WTC11 (cell line): ENCODE data around the gene SLC9C1. TPM values are rescaled to one million over a fixed set of nuclear protein-coding genes. Genes with fewer than 3 reads are reported as not detected.

Source experiments
- ATAC-seq: fragments of 200-7000 bp; cut with Tn5 transposase; 2 replicates; pipeline ENCODE4 v1.10.0; 2021; ENCODE audit warnings: mild to moderate bottlenecking, moderate library complexity
- CTCF ChIA-PET: fragments of 300-600 bp; sonication (Branson Sonifier 250); formaldehyde crosslinking; loops from one replicate; lab custom pipeline; 2021; ENCODE audit warnings: antibody characterized with exemption; lab: Charles Lee
- POLR2A ChIA-PET: fragments of 350-600 bp; sonication (Branson Sonifier 250); formaldehyde crosslinking; loops from one replicate; lab custom pipeline; 2021; ENCODE audit warnings: antibody characterized with exemption; lab: Charles Lee
- DNase-seq: peaks from one replicate; pipeline ENCODE4 v3.0.0; 2021; ENCODE audit warnings: low spot score
- H3K27ac Mint-ChIP-seq: 2 replicates; pipeline ENCODE4 v1.8.0; 2021; ENCODE audit warnings: mixed read lengths
- H3K27me3 Mint-ChIP-seq: 2 replicates; pipeline ENCODE4 v1.8.0; 2021; ENCODE audit warnings: low read depth, mild to moderate bottlenecking, moderate library complexity, mixed read lengths
- H3K36me3 Mint-ChIP-seq: 2 replicates; pipeline ENCODE4 v1.8.0; 2021; ENCODE audit warnings: mixed read lengths
- H3K4me1 Mint-ChIP-seq: 2 replicates; pipeline ENCODE4 v1.8.0; 2022; ENCODE audit warnings: mixed read lengths
- H3K4me3 Mint-ChIP-seq: 2 replicates; pipeline ENCODE4 v1.8.0; 2021; ENCODE audit warnings: mild to moderate bottlenecking, moderate library complexity, mixed read lengths
- H3K9me3 Mint-ChIP-seq: 2 replicates; pipeline ENCODE4 v1.8.0; 2021; ENCODE audit warnings: mixed read lengths
- CBFB ChIP-seq: sonication (generic); formaldehyde crosslinking; IDR thresholded peaks from 2 replicates; pipeline ENCODE4 v1.8.1; 2022; ENCODE audit warnings: mild to moderate bottlenecking, low read depth, missing genetic modification reagents
- E2F4 ChIP-seq: sonication (generic); formaldehyde crosslinking; IDR thresholded peaks from 2 replicates; pipeline ENCODE4 v1.8.1; 2022; ENCODE audit warnings: low read depth, mild to moderate bottlenecking, moderate library complexity, missing genetic modification reagents, borderline replicate concordance
- E2F5 ChIP-seq: sonication (generic); formaldehyde crosslinking; IDR thresholded peaks from 2 replicates; pipeline ENCODE4 v1.8.1; 2022; ENCODE audit warnings: mild to moderate bottlenecking, moderate library complexity, missing genetic modification reagents
- EMX1 ChIP-seq: fragments of 250-450 bp; sonication (Bioruptor Pico); IDR thresholded peaks from 2 replicates; pipeline ENCODE4 v1.8.0; 2021; ENCODE audit warnings: mild to moderate bottlenecking
- FOXJ3 ChIP-seq: sonication (generic); formaldehyde crosslinking; IDR thresholded peaks from 2 replicates; pipeline ENCODE4 v1.9.0; 2021; ENCODE audit warnings: missing genetic modification reagents, mild to moderate bottlenecking, borderline replicate concordance
- FOXP1 ChIP-seq: sonication (generic); formaldehyde crosslinking; IDR thresholded peaks from 2 replicates; pipeline ENCODE4 v1.8.0; 2022; ENCODE audit warnings: missing genetic modification reagents, mild to moderate bottlenecking, moderate library complexity, borderline replicate concordance
- IRF1 ChIP-seq: sonication (generic); formaldehyde crosslinking; IDR thresholded peaks from 2 replicates; pipeline ENCODE4 v1.8.0; 2023; ENCODE audit warnings: missing genetic modification reagents
- JAZF1 ChIP-seq: fragments of 250-450 bp; sonication (Bioruptor Pico); IDR thresholded peaks from 2 replicates; pipeline ENCODE4 v1.9.0; 2021; ENCODE audit warnings: moderate library complexity, mild to moderate bottlenecking, inconsistent platforms
- NFATC4 ChIP-seq: fragments of 250-450 bp; sonication (Bioruptor Pico); IDR thresholded peaks from 2 replicates; pipeline ENCODE4 v1.9.0; 2021; ENCODE audit warnings: mild to moderate bottlenecking
- SMAD3 ChIP-seq: sonication (generic); formaldehyde crosslinking; IDR thresholded peaks from 2 replicates; pipeline ENCODE4 v1.8.0; 2022; ENCODE audit warnings: missing genetic modification reagents, mild to moderate bottlenecking, borderline replicate concordance
- SP1 ChIP-seq: sonication (generic); formaldehyde crosslinking; conservative IDR thresholded peaks from 2 replicates; pipeline ENCODE4 v1.8.1; 2022; ENCODE audit warnings: missing genetic modification reagents
- TCF7 ChIP-seq: sonication (generic); formaldehyde crosslinking; IDR thresholded peaks from 2 replicates; pipeline ENCODE4 v1.8.0; 2022; ENCODE audit warnings: mild to moderate bottlenecking, low read depth, missing genetic modification reagents, moderate library complexity
- TEAD1 ChIP-seq: sonication (generic); formaldehyde crosslinking; IDR thresholded peaks from 2 replicates; pipeline ENCODE4 v1.8.0; 2022; ENCODE audit warnings: mild to moderate bottlenecking, missing genetic modification reagents
- TP53 ChIP-seq: sonication (generic); formaldehyde crosslinking; IDR thresholded peaks from 2 replicates; pipeline ENCODE4 v1.8.1; 2023; ENCODE audit warnings: mild to moderate bottlenecking, missing genetic modification reagents
- ZMAT4 ChIP-seq: fragments of 250-450 bp; sonication (Bioruptor Pico); IDR thresholded peaks from 2 replicates; pipeline ENCODE4 v1.9.0; 2021; ENCODE audit warnings: mild to moderate bottlenecking
- ZNF281 ChIP-seq: sonication (generic); formaldehyde crosslinking; IDR thresholded peaks from 2 replicates; pipeline ENCODE4 v1.8.0; 2023; ENCODE audit warnings: mild to moderate bottlenecking, missing genetic modification reagents
- ZNF423 ChIP-seq: fragments of 250-450 bp; sonication (Bioruptor Pico); IDR thresholded peaks from 2 replicates; pipeline ENCODE4 v2.1.2; 2022; ENCODE audit warnings: mild to moderate bottlenecking, moderate library complexity
- ZNF512 ChIP-seq: sonication (generic); formaldehyde crosslinking; IDR thresholded peaks from 2 replicates; pipeline ENCODE4 v1.8.1; 2022; ENCODE audit warnings: missing genetic modification reagents, borderline replicate concordance
- total RNA-seq: library from RNA; stranded (reverse); gene quantifications from 3 replicates; pipeline ENCODE4 v1.2.3, GENCODE V29; 2021
- TF ChIP-seq, protein P1 (sequence below): sonication (generic); formaldehyde crosslinking; IDR thresholded peaks from 2 replicates; pipeline ENCODE4 v1.8.1; 2023; ENCODE audit warnings: mild to moderate bottlenecking, missing genetic modification reagents, moderate library complexity
- TF ChIP-seq, protein P2 (sequence below): sonication (generic); formaldehyde crosslinking; IDR thresholded peaks from 2 replicates; pipeline ENCODE4 v1.8.1; 2023; ENCODE audit warnings: mild to moderate bottlenecking, missing genetic modification reagents
- TF ChIP-seq, protein P3 (sequence below): fragments of 250-450 bp; sonication (Bioruptor Pico); IDR thresholded peaks from 2 replicates; pipeline ENCODE4 v1.8.0; 2021; ENCODE audit warnings: mild to moderate bottlenecking

The SLC9C1 gene
- total RNA-seq, 1 experiment from 2014 or later = 3.5 TPM

GRCh38 chr3:112231727-112232126 lies 62.3 kb downstream of the SLC9C1 start (continued):
- no peak for TF ChIP-seq ZNF512 (CRISPR knock-in tag)

- no peak for DNase-seq
- H3K4me1 Mint-ChIP-seq = peaks cover 15% of the 10 kb centered on the region
- H3K36me3 Mint-ChIP-seq = peaks cover 17% of the 10 kb centered on the region
- H3K27ac Mint-ChIP-seq = no peak overlapping the region
- POLR2A ChIA-PET = no interaction called here
- H3K27me3 Mint-ChIP-seq = no peaks in the 10 kb centered on the region
- H3K4me3 Mint-ChIP-seq = no peak overlapping the region
- CTCF ChIA-PET = interaction anchor here (0.7 to 1.6 kb wide), 2 partner anchors 64 to 118 kb away, joined by 3 to 5 read pairs; no protein-coding TSS in a partner anchor
- TF ChIP-seq IRF1 (CRISPR knock-in tag) = no peak
- no peak for TF ChIP-seq FOXP1 (CRISPR knock-in tag)
- no peak for TF ChIP-seq E2F4
- peaks cover 25% of the 10 kb centered on the region for H3K9me3 Mint-ChIP-seq
- ATAC-seq = no peak
These were observed 64.0 kb downstream of the SLC9C1 start for GRCh38 chr3:112230033-112230432.

DNA sequence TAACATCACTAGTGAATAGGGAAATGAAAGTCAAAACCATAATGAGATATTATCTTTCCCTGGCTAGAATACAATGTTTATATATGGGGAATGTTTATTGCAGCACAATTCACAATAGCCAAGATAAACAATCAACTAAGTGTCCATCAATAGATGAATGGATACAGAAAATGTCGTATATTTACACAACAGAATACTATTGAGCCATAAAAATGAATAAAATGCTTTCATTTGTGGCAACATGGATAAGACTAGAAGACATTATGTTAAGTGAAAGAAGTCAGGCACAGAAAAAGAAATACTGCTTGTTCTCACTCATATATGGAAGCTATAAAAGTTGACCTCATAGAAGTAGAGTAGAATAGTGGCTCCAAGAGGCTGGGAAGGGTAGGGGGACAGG lies 65.2 kb downstream of the SLC9C1 start:
- H3K36me3 Mint-ChIP-seq = peaks cover 19% of the 10 kb centered on the region
- H3K27ac Mint-ChIP-seq = no peak overlapping the region
- H3K9me3 Mint-ChIP-seq = peaks cover 29% of the 10 kb centered on the region
- H3K4me3 Mint-ChIP-seq = no peak overlapping the region
- H3K4me1 Mint-ChIP-seq = peaks cover 15% of the 10 kb centered on the region
- ATAC-seq = no peak
- no peak for DNase-seq
- POLR2A ChIA-PET = no interaction called here
- H3K27me3 Mint-ChIP-seq = no peaks in the 10 kb centered on the region
- CTCF ChIA-PET = no interaction called here
- no peak for TF ChIP-seq ZMAT4 (CRISPR knock-in tag)
- TF ChIP-seq, protein P1, sequence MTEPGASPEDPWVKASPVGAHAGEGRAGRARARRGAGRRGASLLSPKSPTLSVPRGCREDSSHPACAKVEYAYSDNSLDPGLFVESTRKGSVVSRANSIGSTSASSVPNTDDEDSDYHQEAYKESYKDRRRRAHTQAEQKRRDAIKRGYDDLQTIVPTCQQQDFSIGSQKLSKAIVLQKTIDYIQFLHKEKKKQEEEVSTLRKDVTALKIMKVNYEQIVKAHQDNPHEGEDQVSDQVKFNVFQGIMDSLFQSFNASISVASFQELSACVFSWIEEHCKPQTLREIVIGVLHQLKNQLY = no peak
- TF ChIP-seq, protein P2, sequence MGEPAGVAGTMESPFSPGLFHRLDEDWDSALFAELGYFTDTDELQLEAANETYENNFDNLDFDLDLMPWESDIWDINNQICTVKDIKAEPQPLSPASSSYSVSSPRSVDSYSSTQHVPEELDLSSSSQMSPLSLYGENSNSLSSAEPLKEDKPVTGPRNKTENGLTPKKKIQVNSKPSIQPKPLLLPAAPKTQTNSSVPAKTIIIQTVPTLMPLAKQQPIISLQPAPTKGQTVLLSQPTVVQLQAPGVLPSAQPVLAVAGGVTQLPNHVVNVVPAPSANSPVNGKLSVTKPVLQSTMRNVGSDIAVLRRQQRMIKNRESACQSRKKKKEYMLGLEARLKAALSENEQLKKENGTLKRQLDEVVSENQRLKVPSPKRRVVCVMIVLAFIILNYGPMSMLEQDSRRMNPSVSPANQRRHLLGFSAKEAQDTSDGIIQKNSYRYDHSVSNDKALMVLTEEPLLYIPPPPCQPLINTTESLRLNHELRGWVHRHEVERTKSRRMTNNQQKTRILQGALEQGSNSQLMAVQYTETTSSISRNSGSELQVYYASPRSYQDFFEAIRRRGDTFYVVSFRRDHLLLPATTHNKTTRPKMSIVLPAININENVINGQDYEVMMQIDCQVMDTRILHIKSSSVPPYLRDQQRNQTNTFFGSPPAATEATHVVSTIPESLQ (CRISPR knock-in tag) = no peak
- no peak for TF ChIP-seq NFATC4
- no peak for TF ChIP-seq ZNF281
- TF ChIP-seq CBFB (CRISPR knock-in tag) = no peak
- TF ChIP-seq E2F5 (CRISPR knock-in tag) = no peak
- TF ChIP-seq ZNF423 (CRISPR knock-in tag) = no peak
- no peak for TF ChIP-seq EMX1 (CRISPR knock-in tag)
- no peak for TF ChIP-seq TP53
- TF ChIP-seq TCF7 (CRISPR knock-in tag) = no peak
- no peak for TF ChIP-seq SMAD3 (CRISPR knock-in tag)
- no peak for TF ChIP-seq TEAD1 (CRISPR knock-in tag)
- TF ChIP-seq JAZF1 = no peak
- no peak for TF ChIP-seq FOXJ3
- TF ChIP-seq, protein P3, sequence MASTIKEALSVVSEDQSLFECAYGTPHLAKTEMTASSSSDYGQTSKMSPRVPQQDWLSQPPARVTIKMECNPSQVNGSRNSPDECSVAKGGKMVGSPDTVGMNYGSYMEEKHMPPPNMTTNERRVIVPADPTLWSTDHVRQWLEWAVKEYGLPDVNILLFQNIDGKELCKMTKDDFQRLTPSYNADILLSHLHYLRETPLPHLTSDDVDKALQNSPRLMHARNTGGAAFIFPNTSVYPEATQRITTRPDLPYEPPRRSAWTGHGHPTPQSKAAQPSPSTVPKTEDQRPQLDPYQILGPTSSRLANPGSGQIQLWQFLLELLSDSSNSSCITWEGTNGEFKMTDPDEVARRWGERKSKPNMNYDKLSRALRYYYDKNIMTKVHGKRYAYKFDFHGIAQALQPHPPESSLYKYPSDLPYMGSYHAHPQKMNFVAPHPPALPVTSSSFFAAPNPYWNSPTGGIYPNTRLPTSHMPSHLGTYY (CRISPR knock-in tag) = no peak
- TF ChIP-seq SP1 = no peak
